H9 (cell line): ENCODE results near the gene ITCH. TPM values are rescaled to one million over a fixed set of nuclear protein-coding genes. Genes with fewer than 3 reads are reported as not detected.
"Not testable (repeated sequence)": the region's sequence is repeated elsewhere in the genome, so short reads cannot be mapped to it uniquely, and the experiment has no call there.

Experiments
- DNase-seq: peaks from one replicate; pipeline ENCODE4 v3.0.0-alpha.2; 2017
- H2AFZ ChIP-seq: one replicate; pipeline ENCODE4 v1.6.1; 2013; ENCODE audit warnings: mild to moderate bottlenecking, low read length, control low read depth, moderate library complexity
- H2AK5ac ChIP-seq: 2 replicates; pipeline ENCODE4 v1.6.1; 2013; ENCODE audit warnings: low read length, control low read depth, mixed read lengths; ENCODE audit not compliant: insufficient read length
- H2BK120ac ChIP-seq: one replicate; pipeline ENCODE4 v1.6.1; 2013; ENCODE audit warnings: low read depth, mild to moderate bottlenecking, low read length, control low read depth, inconsistent platforms; ENCODE audit not compliant: poor library complexity, severe bottlenecking
- H2BK12ac ChIP-seq: 2 replicates; pipeline ENCODE4 v1.6.1; 2013; ENCODE audit warnings: low read length, control low read depth, mixed read lengths, low read depth; ENCODE audit not compliant: insufficient read length
- H2BK15ac ChIP-seq: 2 replicates; pipeline ENCODE4 v1.6.1; 2013; ENCODE audit warnings: low read depth, low read length, control low read depth
- H2BK20ac ChIP-seq: one replicate; pipeline ENCODE4 v1.6.1; 2013; ENCODE audit warnings: low read depth, mild to moderate bottlenecking, low read length, control low read depth, inconsistent platforms; ENCODE audit not compliant: poor library complexity, severe bottlenecking
- H2BK5ac ChIP-seq: 2 replicates; pipeline ENCODE4 v1.6.1; 2013; ENCODE audit warnings: low read length, control low read depth, mixed read lengths; ENCODE audit not compliant: insufficient read length
- H3K14ac ChIP-seq: 2 replicates; pipeline ENCODE4 v1.6.1; 2013; ENCODE audit warnings: low read length, control low read depth; ENCODE audit not compliant: insufficient read depth
- H3K18ac ChIP-seq: 2 replicates; pipeline ENCODE4 v1.6.1; 2013; ENCODE audit warnings: low read depth, mild to moderate bottlenecking, mixed read lengths, low read length, control low read depth; ENCODE audit not compliant: insufficient read length
- H3K23ac ChIP-seq: 2 replicates; pipeline ENCODE4 v1.6.1; 2013; ENCODE audit warnings: low read length, control low read depth, mixed read lengths, low read depth; ENCODE audit not compliant: insufficient read length
- H3K23me2 ChIP-seq: 2 replicates; pipeline ENCODE4 v1.6.1; 2013; ENCODE audit warnings: low read depth, mild to moderate bottlenecking, mixed read lengths, low read length, control low read depth; ENCODE audit not compliant: insufficient read length, poor library complexity, severe bottlenecking
- H3K27ac ChIP-seq: 2 replicates; pipeline ENCODE4 v1.5.1; 2013; ENCODE audit warnings: low read length, control low read depth, mixed read lengths, low read depth; ENCODE audit not compliant: insufficient read length
- H3K27me3 ChIP-seq: 2 replicates; pipeline ENCODE4 v1.6.1; 2013; ENCODE audit warnings: low read length, control low read depth, inconsistent platforms; ENCODE audit not compliant: insufficient read depth
- H3K4ac ChIP-seq: 2 replicates; pipeline ENCODE4 v1.6.1; 2013; ENCODE audit warnings: low read depth, mild to moderate bottlenecking, control low read depth, inconsistent platforms, low read length, moderate library complexity
- H3K4me1 ChIP-seq: 2 replicates; pipeline ENCODE4 v1.6.1; 2013; ENCODE audit warnings: low read length, control low read depth, inconsistent platforms; ENCODE audit not compliant: insufficient read depth
- H3K4me2 ChIP-seq: 2 replicates; pipeline ENCODE4 v1.6.1; 2013; ENCODE audit warnings: low read length, control low read depth, mixed read lengths; ENCODE audit not compliant: insufficient read length, insufficient read depth
- H3K56ac ChIP-seq: 2 replicates; pipeline ENCODE4 v1.6.1; 2013; ENCODE audit warnings: low read depth, mild to moderate bottlenecking, mixed read lengths, low read length, control low read depth; ENCODE audit not compliant: insufficient read length
- H3K79me1 ChIP-seq: 2 replicates; pipeline ENCODE4 v1.6.1; 2013; ENCODE audit warnings: low read depth, mild to moderate bottlenecking, moderate library complexity, low read length, control low read depth, inconsistent platforms; ENCODE audit not compliant: insufficient read depth, poor library complexity, severe bottlenecking
- H3K79me2 ChIP-seq: 2 replicates; pipeline ENCODE4 v1.6.1; 2013; ENCODE audit warnings: low read length, control low read depth, inconsistent platforms; ENCODE audit not compliant: insufficient read depth
- H3K9ac ChIP-seq: 2 replicates; pipeline ENCODE4 v1.6.1; 2013; ENCODE audit warnings: low read length, control low read depth, mixed read lengths; ENCODE audit not compliant: insufficient read length; ENCODE audit errors: extremely low read depth
- H3K9me3 ChIP-seq: one replicate; pipeline ENCODE4 v1.6.1; 2013; ENCODE audit warnings: low read depth, low read length, inconsistent platforms; ENCODE audit not compliant: control insufficient read depth
- H3T11ph ChIP-seq: one replicate; pipeline ENCODE4 v1.6.1; 2013; ENCODE audit warnings: mild to moderate bottlenecking, low read length, control low read depth, inconsistent platforms
- H4K20me1 ChIP-seq: one replicate; pipeline ENCODE4 v1.6.1; 2013; ENCODE audit not compliant: control insufficient read depth, insufficient read length, insufficient read depth
- H4K5ac ChIP-seq: 2 replicates; pipeline ENCODE4 v1.6.1; 2013; ENCODE audit warnings: low read depth, mild to moderate bottlenecking, mixed read lengths, low read length, control low read depth; ENCODE audit not compliant: insufficient read length
- H4K8ac ChIP-seq: replicated peaks from 2 replicates; pipeline ENCODE4 v1.6.1; 2013; ENCODE audit warnings: low read length, control low read depth, mixed read lengths, low read depth; ENCODE audit not compliant: insufficient read length
- H4K91ac ChIP-seq: 2 replicates; pipeline ENCODE4 v1.6.1; 2013; ENCODE audit warnings: low read depth, mild to moderate bottlenecking, moderate library complexity, mixed read lengths, low read length, control low read depth; ENCODE audit not compliant: insufficient read length
- H3K27ac Mint-ChIP-seq, 3 experiments: 2 replicates in 2 of 3; 3 replicates in 1 of 3; pipeline ENCODE4 v1.8.0; 2020 to 2021; ENCODE audit warnings: mixed read lengths in 3 of 3, mild to moderate bottlenecking in 1 of 3, moderate library complexity in 1 of 3
- H3K27me3 Mint-ChIP-seq: 2 replicates; pipeline ENCODE4 v1.8.0; 2021; ENCODE audit warnings: low read depth, mild to moderate bottlenecking, moderate library complexity, mixed read lengths
- H3K36me3 Mint-ChIP-seq, 3 experiments: 2 replicates in 2 of 3; 3 replicates in 1 of 3; pipeline ENCODE4 v1.8.0; 2020 to 2021; ENCODE audit warnings: low read depth in 3 of 3, mixed read lengths in 3 of 3; ENCODE audit not compliant: insufficient read depth in 1 of 3
- H3K4me1 Mint-ChIP-seq, 2 experiments: 2 replicates each; pipeline ENCODE4 v1.8.0; 2020; ENCODE audit warnings: mixed read lengths in 2 of 2
- H3K4me3 Mint-ChIP-seq, 2 experiments: 2 replicates in 1 of 2; 3 replicates in 1 of 2; pipeline ENCODE4 v1.8.0; 2020 to 2021; ENCODE audit warnings: mild to moderate bottlenecking in 2 of 2, mixed read lengths in 2 of 2, moderate library complexity in 1 of 2
- H3K9me3 Mint-ChIP-seq, 2 experiments: 2 replicates in 1 of 2; 3 replicates in 1 of 2; pipeline ENCODE4 v1.8.0; 2020; ENCODE audit warnings: mild to moderate bottlenecking in 2 of 2, mixed read lengths in 2 of 2, moderate library complexity in 1 of 2
- WGBS: extraction: QIAGEN DNeasy Blood & Tissue Kit; methylation state at CpG from one replicate; pipeline ENCODE4 v1.1.7; 2013; ENCODE audit warnings: missing lambda C conversion rate, low lambda C conversion rate, mixed read lengths; ENCODE audit not compliant: insufficient read length; ENCODE audit errors: extremely low coverage; 5-methylcytosine and 5-hydroxymethylcytosine counted together
- total RNA-seq: library from RNA; stranded (reverse); gene quantifications from 2 replicates; pipeline ENCODE4 v1.2.1, GENCODE V29; 2021

Gene ITCH
- total RNA-seq, 1 experiment from 2014 or later: 55.9 TPM

DNA sequence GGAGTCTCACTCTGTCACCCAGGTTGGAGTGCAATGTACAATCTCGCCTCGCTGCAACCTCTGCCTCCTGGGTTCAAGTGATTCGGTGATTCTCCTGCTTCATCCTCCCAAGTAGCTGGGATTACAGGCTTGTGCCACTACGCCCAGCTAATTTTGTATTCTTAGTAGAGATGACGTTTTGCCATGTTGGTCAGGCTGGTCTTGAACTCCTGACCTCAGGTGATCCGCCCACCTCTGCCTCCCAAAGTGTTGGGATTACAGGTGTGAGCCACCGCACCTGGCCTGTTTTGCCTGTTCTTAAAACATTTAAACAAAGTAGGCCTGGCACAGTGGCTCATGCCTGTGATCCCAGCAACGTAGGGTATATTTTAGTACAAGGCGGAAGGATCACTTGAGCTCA lies 21.9 kb upstream of the ITCH start:
- H3K14ac ChIP-seq, DNase-seq, H2BK12ac ChIP-seq, H3K4me2 ChIP-seq, H3K79me2 ChIP-seq, H3K9me3 ChIP-seq, H3K23ac ChIP-seq, H2BK20ac ChIP-seq, H4K91ac ChIP-seq, H3K4me1 ChIP-seq, H3K4me3 Mint-ChIP-seq, H2BK15ac ChIP-seq, H3K27me3 Mint-ChIP-seq, H3K4ac ChIP-seq, H3K27me3 ChIP-seq, H2AK5ac ChIP-seq, H2BK5ac ChIP-seq, H3K18ac ChIP-seq, H3T11ph ChIP-seq, H4K5ac ChIP-seq, H3K79me1 ChIP-seq, H3K27ac ChIP-seq, H3K9ac ChIP-seq, H3K56ac ChIP-seq, H4K20me1 ChIP-seq, H2AFZ ChIP-seq, H4K8ac ChIP-seq, H3K36me3 Mint-ChIP-seq, H3K23me2 ChIP-seq, H3K9me3 Mint-ChIP-seq: not testable (repeated sequence)
- H3K4me1 Mint-ChIP-seq: peaks cover 21 to 29% of the 10 kb centered on the region in 2 experiments
- peak overlapping the region in 1 of 3 experiments; percentile 1; a peak in 1 of 7 replicates for H3K27ac Mint-ChIP-seq
- WGBS: no CpG with 5 or more reads among the region's 9 CpGs
- peak overlapping the region; percentile 2 for H2BK120ac ChIP-seq
